Endodermal cell (in vitro differentiated cells): ENCODE data around the gene ATP10A. TPM values are rescaled to one million over a fixed set of nuclear protein-coding genes. Genes with fewer than 3 reads are reported as not detected.

ENCODE experiments used
- DNase-seq: peaks from one replicate; pipeline ENCODE4 v3.0.0-alpha.2; 2017
- H3K27ac ChIP-seq: 2 replicates; pipeline ENCODE4 v1.5.1; 2013; ENCODE audit warnings: mild to moderate bottlenecking, low read depth, low read length, moderate library complexity
- H3K27me3 ChIP-seq: 2 replicates; pipeline ENCODE4 v1.6.1; 2013; ENCODE audit warnings: mild to moderate bottlenecking, low read length, moderate library complexity; ENCODE audit not compliant: insufficient read depth, control insufficient read depth, poor library complexity, severe bottlenecking
- H3K36me3 ChIP-seq: 2 replicates; pipeline ENCODE4 v1.7.0; 2013; ENCODE audit warnings: mild to moderate bottlenecking, low read length, moderate library complexity; ENCODE audit not compliant: control insufficient read depth, insufficient read depth
- H3K4me1 ChIP-seq: one replicate; pipeline ENCODE4 v1.7.0; 2013; ENCODE audit warnings: low read length; ENCODE audit not compliant: control insufficient read depth, insufficient read depth
- H3K4me3 ChIP-seq: 2 replicates; pipeline ENCODE4 v1.5.1; 2013; ENCODE audit warnings: mild to moderate bottlenecking, low read length, moderate library complexity
- H3K9ac ChIP-seq: 2 replicates; pipeline ENCODE4 v1.6.1; 2013; ENCODE audit warnings: mild to moderate bottlenecking, low read length, moderate library complexity; ENCODE audit not compliant: poor library complexity, severe bottlenecking; ENCODE audit errors: extremely low read depth
- H3K9me3 ChIP-seq: 2 replicates; pipeline ENCODE4 v1.6.1; 2013; ENCODE audit warnings: mild to moderate bottlenecking, low read length, moderate library complexity; ENCODE audit not compliant: control insufficient read depth
- H3K27ac Mint-ChIP-seq: 2 replicates; pipeline ENCODE4 v1.8.0; 2020; ENCODE audit warnings: mixed read lengths
- H3K27me3 Mint-ChIP-seq: 2 replicates; pipeline ENCODE4 v1.8.0; 2021; ENCODE audit warnings: mild to moderate bottlenecking, mixed read lengths; ENCODE audit not compliant: insufficient read depth
- H3K36me3 Mint-ChIP-seq: 2 replicates; pipeline ENCODE4 v1.8.0; 2020; ENCODE audit warnings: low read depth, mixed read lengths
- H3K4me1 Mint-ChIP-seq: 2 replicates; pipeline ENCODE4 v1.8.0; 2020; ENCODE audit warnings: mixed read lengths
- H3K4me3 Mint-ChIP-seq: 2 replicates; pipeline ENCODE4 v1.8.0; 2020; ENCODE audit warnings: mild to moderate bottlenecking, moderate library complexity, mixed read lengths
- H3K9me3 Mint-ChIP-seq: 2 replicates; pipeline ENCODE4 v1.8.0; 2020; ENCODE audit warnings: mild to moderate bottlenecking, mixed read lengths
- WGBS, 2 experiments: methylation state at CpG; one replicate each; pipeline versions ENCODE4 v1.1.5 to v1.1.7; 2013; ENCODE audit warnings: missing lambda C conversion rate in 2 of 2, mixed read lengths in 1 of 2; ENCODE audit not compliant: insufficient coverage in 1 of 2, insufficient read length in 1 of 2; 5-methylcytosine and 5-hydroxymethylcytosine counted together
- microRNA-seq: library from miRNA; unstranded; fragments of <30 nt; microRNA quantifications from one replicate; pipeline ENCODE4 v1.2.0, GENCODE V29; 2020; ENCODE audit warnings: borderline microRNAs expressed
- total RNA-seq, 2 donors: library from RNA; stranded (reverse); fragmentation: NEBNext Ultra II Directional in 1 of 2; extraction: Animal tissue kit (Norgen Biotek cat#: 25700) in 1 of 2; gene quantifications; 2 replicates in 1 of 2; 3 replicates in 1 of 2; pipeline ENCODE4 v1.2.1, GENCODE V29; 2021
- TF ChIP-seq, protein P1 (sequence below): fragments of 200-600 bp; sonication (generic); conservative IDR thresholded peaks from 2 replicates; pipeline ENCODE4 v1.5.0; 2021; ENCODE audit warnings: antibody characterized with exemption, mild to moderate bottlenecking

Gene ATP10A
- total RNA-seq, 2 donors from 2014 or later = 0.04 to 1.2 TPM

DNA sequence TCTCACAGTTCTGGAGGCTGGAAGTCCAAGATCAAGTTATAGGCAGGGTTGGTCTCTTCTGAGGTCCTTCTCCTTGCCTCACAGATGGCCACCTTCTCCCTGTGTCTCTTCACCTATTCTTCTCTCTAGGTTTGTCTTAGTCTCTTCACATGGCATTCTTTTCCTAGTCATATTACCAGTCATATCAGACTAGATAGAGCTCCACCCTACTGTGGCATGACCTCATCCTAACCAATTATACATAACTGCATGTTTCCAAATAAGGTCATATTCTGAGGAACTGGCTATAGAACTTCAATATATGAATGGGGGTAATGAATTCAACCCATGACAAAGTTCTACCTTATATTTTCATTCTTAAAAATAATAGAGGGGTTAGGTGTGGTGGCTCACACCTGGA, 227.9 kb downstream of the ATP10A start:
- Histone ChIP-seq H3K27me3 (peaks cover 29% of the 10 kb centered on the region), H3K4me1 (peaks cover 6% of the 10 kb centered on the region), H3K4me3 (no peak overlapping the region), H3K27ac (no peak overlapping the region), H3K36me3 (no peaks in the 10 kb centered on the region), H3K9ac (no peak overlapping the region), H3K9me3 (no peaks in the 10 kb centered on the region)
- Mint-ChIP-seq H3K9me3 (peaks cover 2% of the 10 kb centered on the region), H3K4me1 (peaks cover 12% of the 10 kb centered on the region), H3K36me3 (no peaks in the 10 kb centered on the region), H3K27ac (no peak overlapping the region), H3K27me3 (peaks cover 64% of the 10 kb centered on the region), H3K4me3 (no peak overlapping the region)
- TF ChIP-seq, protein P1, sequence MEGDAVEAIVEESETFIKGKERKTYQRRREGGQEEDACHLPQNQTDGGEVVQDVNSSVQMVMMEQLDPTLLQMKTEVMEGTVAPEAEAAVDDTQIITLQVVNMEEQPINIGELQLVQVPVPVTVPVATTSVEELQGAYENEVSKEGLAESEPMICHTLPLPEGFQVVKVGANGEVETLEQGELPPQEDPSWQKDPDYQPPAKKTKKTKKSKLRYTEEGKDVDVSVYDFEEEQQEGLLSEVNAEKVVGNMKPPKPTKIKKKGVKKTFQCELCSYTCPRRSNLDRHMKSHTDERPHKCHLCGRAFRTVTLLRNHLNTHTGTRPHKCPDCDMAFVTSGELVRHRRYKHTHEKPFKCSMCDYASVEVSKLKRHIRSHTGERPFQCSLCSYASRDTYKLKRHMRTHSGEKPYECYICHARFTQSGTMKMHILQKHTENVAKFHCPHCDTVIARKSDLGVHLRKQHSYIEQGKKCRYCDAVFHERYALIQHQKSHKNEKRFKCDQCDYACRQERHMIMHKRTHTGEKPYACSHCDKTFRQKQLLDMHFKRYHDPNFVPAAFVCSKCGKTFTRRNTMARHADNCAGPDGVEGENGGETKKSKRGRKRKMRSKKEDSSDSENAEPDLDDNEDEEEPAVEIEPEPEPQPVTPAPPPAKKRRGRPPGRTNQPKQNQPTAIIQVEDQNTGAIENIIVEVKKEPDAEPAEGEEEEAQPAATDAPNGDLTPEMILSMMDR = no peak
- no peak for DNase-seq

DNA sequence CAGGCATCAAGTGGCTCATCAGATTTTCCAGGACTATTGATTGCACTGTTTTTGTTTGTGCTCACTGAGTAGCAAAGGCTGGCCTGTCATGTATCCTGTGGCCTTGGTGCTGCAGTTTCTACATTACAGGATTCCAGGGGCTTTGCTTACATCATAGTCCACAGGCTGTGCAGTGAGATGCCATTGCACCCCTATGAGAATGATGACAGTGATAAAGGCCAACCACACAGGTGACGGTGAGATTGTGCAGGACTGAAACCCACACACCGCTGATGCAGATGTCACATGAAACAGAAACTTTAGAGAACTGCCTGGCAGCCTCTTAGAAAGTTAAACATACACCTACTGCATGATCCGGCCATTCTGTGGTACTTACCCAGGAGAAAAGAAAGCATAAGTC, 229.3 kb downstream of the ATP10A start:
- DNase-seq = no peak
- Histone ChIP-seq H3K27me3 (peaks cover 16% of the 10 kb centered on the region), H3K9ac (no peak overlapping the region), H3K27ac (no peak overlapping the region), H3K4me3 (no peak overlapping the region), H3K36me3 (no peaks in the 10 kb centered on the region), H3K9me3 (no peaks in the 10 kb centered on the region), H3K4me1 (peaks cover 6% of the 10 kb centered on the region)
- Mint-ChIP-seq H3K27ac (no peak overlapping the region), H3K4me3 (no peak overlapping the region), H3K36me3 (no peaks in the 10 kb centered on the region), H3K4me1 (peaks cover 12% of the 10 kb centered on the region), H3K27me3 (peaks cover 56% of the 10 kb centered on the region), H3K9me3 (peaks cover 2% of the 10 kb centered on the region)
- 55 to 95% methylated on average over 2 to 3 of the region's 3 CpGs for WGBS, 2 experiments
- TF ChIP-seq, protein P1 = no peak

DNA sequence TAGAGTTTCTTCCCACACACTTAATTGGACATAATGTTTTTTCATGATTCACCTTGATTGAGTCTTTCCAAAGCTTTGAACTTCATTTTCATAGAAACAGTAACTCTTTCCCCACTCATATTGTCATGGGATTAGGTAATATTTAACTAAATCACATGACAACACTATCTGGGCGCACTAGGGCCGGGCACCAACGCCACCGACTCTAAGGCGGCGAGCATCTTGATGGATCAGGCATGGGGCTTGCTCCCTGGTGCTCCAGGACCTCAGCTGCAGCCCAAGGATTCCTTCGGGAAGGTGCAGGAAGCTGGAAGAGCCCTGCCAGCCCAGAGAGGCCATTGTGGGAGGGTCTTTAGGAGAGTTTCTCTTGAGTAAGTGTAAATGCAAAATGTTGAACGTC, 231.2 kb downstream of the ATP10A start:
- peaks cover 48% of the 10 kb centered on the region for H3K27me3 Mint-ChIP-seq
- Histone ChIP-seq H3K27me3 (no peaks in the 10 kb centered on the region), H3K4me1 (peaks cover 6% of the 10 kb centered on the region), H3K36me3 (no peaks in the 10 kb centered on the region), H3K4me3 (no peak overlapping the region), H3K27ac (no peak overlapping the region), H3K9me3 (no peaks in the 10 kb centered on the region), H3K9ac (no peak overlapping the region)
- peaks cover 2% of the 10 kb centered on the region for H3K9me3 Mint-ChIP-seq
- no peaks in the 10 kb centered on the region for H3K36me3 Mint-ChIP-seq
- DNase-seq = no peak
- no peak overlapping the region for H3K4me3 Mint-ChIP-seq
- 92 to 94% methylated on average over 7 to 8 of the region's 8 CpGs for WGBS, 2 experiments
- TF ChIP-seq, protein P1 = no peak
- peaks cover 9% of the 10 kb centered on the region for H3K4me1 Mint-ChIP-seq
- no peak overlapping the region for H3K27ac Mint-ChIP-seq

Small RNAs within 50 kb of the gene (microRNA-seq; reads per million reads assigned to microRNA genes)
- gene MIR4715 = not detected
